Activated CD4-positive, alpha-beta T cell treated with anti-CD3 and anti-CD28 coated beads, Interleukin-2, amount 50 U/mL, for 48 hours (primary cell): ENCODE results near the gene CLSTN2.

Experiments
- DNase-seq, 2 experiments: peaks; one replicate each; pipeline ENCODE4 v3.0.0-alpha.2; 2020

The CLSTN2 gene

GRCh38 chr3:140470211-140470610 is 535.2 kb downstream of the CLSTN2 start:
- DNase-seq: no peak

DNA sequence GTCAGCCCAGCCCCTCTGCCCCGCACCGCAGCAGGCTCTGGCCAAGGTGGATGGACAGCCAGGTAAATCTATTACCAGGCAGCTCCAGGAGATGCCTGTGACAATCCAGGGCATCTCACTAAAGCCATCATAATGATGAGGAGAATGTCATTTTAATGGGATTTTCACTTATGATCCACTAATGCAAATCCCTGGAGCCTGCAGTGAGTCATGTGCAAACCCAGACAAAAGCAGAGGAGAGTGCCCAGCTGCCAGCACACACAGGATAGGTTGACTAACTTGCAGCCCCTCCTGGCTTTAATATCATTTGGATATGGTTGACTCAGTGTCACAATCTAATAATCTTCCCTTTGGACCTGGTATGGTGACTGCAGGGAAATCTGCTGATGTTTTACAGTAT is 536.0 kb downstream of the CLSTN2 start:
- no peak for DNase-seq

- DNase-seq: no peak
Measured at GRCh38 chr3:140472306-140473020, 537.5 kb downstream of the CLSTN2 start.

DNA sequence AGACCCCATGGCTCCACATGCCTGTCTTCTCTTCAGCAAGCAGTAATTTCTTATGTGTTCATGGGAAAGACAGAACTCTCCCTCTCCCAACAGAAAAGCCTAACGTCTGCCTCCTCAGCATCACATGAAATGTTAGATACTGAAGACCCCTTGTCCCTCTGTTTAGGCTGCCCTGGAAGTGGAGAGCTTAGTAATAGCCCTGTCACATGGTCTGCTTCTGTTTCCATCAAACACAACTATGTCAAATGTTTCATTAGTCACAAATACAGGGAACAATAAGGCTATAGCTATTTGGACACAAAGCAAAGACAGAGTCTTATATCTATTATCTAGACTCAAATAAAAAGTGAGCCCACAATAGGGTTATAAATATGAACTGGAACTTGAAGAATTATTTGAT is 552.6 kb downstream of the CLSTN2 start:
- no peak for DNase-seq

DNA sequence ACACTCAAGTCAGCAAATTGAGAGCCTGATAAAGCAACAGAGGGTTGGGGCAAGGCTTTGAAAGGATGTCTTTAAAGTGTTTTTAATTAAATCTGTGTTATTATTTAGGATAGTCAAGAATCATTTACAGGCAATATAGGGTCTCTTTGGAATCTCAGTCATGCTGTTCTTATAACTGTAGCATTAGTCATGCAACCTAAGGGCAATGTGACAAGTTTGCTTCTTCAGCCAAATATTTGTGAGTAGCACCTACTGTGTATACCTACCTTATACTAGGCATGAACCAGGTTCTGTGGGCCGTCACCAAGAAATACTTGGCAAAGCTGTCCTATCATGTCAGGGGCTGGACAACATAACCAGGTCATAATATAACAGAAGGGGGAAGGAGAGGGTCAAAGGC is 558.3 kb downstream of the CLSTN2 start:
- no peak for DNase-seq

DNA sequence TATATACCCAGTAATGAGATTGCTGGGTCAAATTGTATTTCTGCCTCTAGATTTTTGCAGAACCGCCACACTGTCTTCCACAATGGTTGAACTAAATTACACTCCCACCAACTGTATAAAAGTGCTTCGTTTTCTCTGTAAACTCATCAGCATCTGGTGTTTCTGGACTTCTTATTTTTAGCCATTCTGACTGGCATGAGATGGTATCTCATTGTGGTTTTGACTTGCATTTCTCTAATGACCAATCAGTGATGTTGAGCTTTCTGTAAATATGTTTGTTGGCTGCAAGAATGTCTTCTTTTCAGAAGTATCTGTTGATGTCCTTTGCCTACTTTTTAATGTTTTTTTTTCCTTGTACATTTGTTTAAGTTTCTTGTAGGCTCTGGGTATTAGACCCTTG is 560.0 kb downstream of the CLSTN2 start:
- DNase-seq: no peak

DNA sequence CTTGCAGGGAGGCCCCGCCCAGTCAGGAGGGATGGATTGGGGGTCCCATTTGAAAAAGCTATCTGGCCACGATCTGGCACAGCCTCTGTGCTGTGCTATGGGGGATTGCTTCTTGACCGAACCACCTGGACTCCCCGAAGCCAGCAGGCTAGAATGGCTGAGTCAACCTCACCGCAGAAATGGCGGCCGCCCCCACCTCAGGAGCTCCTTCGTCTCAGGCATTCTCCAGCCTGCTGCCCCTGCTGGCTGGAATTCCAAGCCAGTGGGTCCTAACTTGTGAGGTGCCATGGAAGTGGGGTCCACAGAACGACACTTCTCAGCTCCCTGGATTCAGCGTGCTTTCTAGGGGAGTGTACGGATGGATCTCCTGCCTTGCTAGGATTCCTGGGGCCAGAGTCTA is 562.3 kb downstream of the CLSTN2 start:
- DNase-seq: no peak

DNA sequence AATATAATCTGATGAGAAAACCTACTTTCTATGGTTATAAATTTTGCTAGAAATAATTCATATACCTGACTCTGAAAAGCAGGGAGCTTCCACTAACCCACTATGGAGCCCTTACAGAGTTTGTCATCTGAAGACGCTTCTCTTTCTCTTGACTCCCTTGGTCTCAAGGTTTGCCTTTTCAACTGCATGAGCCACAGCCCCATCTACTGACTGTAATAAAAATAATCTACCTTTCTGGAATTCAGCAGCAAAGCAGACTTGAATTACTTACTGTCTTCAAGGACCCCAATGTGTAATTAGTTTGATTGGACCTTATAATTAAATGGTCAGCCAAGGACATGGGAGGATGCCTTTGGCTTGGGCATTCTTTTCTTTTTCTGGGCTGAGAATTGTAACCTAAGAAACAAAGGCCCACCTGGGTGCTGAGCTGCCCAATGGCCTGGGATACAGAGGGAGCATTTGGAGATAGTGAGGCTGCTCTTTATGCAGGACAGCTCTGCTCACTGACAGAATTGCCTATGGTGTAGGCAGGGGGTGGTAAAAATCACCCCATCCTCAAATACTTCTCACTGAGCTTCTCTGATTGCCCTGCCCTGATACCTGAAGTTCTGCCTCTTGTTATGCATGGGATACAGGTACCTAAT is 564.3 kb downstream of the CLSTN2 start:
- DNase-seq: no peak

DNA sequence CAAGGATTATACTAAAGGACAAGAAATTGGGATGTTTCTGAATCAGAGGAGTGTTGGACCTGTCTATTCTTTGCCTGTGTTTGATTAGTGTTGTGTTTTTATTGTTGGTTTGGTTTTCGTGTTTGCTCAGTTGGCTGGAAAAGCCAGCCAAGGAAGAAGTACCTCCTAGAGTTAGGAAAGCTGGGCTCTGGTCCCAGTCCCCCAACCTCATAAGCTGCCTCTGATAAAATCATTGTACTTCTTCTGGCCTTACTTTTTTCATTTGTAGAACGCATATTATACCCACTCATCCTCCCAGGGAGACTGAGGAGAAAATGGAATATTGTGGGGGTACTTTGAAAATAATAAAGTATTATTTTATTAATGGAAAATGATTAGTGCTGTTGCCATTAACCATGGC is 565.5 kb downstream of the CLSTN2 start:
- DNase-seq: no peak

GRCh38 chr3:140501061-140501769 is 566.2 kb downstream of the CLSTN2 start:
- DNase-seq: no peak

DNA sequence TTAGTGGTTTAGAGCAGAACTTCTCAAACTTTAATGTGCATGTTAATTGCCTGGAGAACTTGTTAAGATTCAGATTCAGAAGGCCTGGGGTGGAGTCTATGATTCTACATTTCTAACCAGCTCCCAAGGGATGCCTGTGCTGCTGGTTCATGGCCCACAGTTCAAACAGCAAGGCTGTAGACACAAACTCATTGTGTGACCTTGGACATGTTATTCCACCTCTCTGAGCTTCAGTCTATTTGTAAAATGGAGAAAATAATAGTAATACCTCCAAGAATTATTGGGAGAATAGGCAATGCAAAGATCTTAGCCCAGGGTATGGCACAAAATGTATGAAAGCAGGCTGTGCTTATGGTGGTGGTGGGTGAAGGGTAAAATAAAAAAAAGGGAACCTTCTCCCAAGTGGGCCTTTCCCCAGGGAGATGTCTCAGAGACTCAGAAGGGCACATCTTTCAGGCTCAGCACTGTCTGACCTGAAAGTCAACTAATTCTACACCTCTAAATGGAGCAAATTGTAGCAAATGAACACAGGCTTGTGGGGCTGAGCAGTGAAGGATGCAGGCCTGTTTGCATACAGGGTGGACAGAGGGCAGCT is 566.9 kb downstream of the CLSTN2 start:
- DNase-seq: no peak

DNA sequence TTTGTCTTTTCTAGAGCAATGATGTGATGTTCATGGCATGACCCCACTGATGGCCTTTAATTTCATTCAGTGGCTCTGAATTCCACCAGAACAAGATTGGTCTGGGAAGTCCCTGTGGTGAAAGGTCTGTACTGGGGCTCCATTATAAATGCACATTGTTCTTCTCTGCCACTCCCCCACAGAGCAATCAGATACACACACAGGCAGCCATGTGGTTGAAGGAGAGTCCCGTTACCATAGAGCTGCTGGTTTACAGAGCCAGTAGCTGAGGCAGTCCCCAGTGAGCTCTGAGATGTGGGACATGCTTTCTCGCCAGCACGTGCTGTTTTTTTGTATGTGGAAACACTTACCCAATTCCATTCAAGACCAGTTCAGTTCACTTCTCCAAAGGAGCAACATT is 570.2 kb downstream of the CLSTN2 start:
- no peak for DNase-seq

GRCh38 chr3:140505876-140506275 is 570.9 kb downstream of the CLSTN2 start:
- DNase-seq: no peak

DNA sequence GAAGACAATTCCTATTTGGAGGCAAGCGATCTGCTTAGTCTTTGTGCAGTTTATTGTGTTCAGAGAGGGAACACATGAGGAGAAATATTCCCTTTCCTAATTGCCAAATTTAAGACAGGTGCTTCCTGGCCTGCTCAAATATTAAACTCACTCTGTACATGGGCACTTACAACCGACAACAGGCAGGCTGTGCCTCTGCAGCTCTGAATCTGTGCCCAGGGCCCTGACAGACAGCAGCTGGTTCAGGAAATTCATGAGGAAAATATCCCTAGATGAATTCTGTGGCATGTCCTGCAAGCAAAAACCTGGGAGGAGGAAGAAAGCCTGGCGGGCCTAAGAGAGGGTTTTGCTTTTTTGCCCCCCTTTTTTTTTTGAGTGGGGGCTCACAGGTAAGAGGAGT is 573.6 kb downstream of the CLSTN2 start:
- DNase-seq: no peak

DNA sequence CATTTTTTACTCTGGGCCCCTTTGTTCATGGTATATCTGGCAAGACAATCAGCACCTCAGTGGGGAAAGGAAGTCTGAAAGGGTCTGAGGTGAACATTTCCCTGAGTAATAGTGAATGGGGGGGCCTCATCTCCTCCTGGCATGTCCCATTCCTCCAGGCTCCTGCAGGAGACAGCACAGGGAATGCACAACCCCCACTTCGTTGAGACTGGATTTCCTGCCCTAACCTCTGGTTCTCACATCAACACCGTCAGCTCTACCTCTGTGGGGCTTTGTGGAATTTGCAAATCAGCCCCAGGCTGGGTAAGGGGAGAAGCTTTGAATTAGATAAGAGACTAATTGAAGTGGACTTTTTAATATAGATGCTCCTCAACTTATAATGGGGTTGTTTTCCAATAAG is 574.5 kb downstream of the CLSTN2 start:
- no peak for DNase-seq

GRCh38 chr3:140510303-140510861 is 575.4 kb downstream of the CLSTN2 start:
- no peak for DNase-seq

DNA sequence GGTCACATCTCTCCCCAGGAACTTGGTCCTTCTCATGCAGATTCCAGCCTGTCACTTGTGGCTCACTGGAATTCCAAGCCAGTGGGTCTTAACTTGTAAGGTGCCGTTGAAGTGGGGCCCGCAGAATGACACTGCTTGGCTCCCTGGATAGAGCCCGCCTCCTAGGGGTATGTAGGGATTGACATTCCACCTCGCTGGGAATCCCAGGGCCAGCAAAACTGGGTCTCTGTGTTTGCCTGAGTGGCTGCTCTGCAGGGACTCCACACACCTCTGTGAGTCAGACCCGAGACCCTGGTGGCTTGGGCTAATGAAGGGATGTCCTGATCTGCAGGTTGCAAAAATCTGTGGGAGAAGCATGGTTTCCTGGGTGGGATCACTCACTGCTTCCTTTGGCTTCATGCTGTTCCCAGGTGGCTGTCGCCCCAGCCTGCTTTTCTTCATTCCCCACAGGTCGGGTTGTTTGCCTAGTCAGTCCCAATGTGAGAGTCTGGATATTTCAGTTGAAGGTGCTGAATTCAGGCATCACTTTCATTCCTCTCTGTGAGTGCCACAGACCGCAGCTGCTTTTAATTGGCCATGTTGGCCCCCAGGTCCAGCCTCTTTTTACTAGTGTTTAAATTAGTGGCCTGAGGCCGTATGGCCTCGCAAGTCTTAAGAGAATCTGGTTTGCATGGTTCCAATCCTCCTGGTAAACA is 586.9 kb downstream of the CLSTN2 start:
- DNase-seq: no peak

DNA sequence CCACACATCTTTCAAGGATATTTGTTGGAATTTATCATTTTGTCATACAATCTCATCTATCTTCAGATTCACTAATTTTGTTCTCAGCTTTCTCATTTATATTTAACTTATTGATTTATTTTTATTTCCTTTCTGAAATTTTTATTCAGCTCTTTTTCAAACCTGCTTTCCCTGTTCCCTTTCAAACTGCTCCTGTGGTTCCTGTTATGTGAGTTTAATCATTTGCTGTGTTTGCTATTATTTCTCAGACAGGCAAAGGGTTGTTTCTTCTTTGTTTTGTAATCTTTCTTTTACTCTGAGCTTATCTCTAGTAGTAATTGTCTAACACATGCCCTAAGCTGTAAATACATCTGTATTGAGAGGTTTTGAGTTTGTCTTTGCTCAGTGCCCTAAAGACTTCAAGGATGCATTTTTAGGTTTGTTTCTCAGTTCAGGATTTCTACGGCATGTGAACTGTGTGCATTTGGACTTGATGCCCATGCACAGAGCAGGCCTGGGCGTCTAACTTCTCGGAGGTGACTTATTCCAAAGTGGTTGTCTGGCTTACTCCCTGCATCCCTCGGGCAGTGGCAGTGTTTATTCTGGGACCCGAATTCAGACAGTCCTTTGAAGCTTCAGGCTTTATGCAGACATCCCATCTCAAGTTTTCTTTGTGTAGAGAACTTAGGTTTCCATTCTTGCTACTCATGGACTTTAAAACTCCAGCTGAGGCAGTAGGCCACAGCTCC is 587.8 kb downstream of the CLSTN2 start:
- no peak for DNase-seq

DNA sequence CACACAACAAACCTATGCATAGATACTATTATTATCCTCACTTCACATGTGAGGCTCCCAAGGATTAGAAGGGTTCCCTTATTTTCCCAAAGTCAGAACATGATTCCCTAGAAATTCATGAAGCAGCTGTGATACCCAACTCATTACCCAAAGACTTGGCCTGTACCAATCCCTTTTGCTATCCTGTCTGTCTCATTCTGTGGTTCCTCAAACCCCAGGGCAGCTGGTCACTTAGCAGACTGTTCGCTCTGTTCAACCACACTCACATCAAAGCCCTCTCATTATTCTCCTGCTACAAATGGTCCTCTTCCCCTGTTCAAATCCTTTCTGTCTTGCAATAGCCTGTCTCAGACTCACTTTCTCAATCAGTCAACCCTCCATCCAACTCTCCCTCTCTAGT is 588.6 kb downstream of the CLSTN2 start:
- no peak for DNase-seq

DNA sequence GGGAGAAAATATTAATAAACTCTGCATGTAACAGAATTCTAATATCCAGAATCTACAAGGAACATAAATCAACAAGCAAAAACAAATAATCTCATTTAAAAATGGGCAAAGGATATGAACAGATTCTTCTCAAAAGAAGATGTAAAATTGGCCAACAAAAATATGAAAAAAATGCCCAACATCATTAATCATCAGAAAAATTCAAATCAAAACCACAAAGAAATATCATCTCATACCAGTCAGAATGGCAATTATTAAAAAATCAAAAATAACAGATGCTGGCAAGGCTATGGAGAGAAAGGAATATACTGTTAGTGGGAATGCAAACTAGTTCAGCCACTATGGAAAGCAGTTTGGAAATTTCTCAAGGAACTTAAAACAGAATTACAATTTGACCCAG is 592.2 kb downstream of the CLSTN2 start:
- no peak for DNase-seq

DNA sequence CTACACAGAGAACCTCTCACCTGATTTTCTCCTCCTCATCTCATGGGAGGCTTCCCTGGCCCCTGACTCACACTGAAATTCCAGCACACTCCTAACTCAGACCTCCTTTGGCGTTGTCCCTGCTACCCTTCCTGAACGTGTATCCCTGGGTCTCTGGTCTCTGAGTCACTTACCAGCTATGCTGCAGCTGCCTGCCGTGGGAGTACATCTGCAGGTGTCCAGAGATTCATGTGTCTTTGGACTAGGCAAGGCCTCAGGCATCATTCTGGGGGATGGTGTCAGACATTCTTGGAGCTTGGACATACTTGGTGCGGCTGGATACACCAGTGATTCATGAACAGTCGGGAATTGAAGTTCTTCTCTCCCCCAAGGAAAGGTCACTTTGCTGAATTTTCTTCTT is 594.1 kb downstream of the CLSTN2 start:
- no peak for DNase-seq

DNA sequence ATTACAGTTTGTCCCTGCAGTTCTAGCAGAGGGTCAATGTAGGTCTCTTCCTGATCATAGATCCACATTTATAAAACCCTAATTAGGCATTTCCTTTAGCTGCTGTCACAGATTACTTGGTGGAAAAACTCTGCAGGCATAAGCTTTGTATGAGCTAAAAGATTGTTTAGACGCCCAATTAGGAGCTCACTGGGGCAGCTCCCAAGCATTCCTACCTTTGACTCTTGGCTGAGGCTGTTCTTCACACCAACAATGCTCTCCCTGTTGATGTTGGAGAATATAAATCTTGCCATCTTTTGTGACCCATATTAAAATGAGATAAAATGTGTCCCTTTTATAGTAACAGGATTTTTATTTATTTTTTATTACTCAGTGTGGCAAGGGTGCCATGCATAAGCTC is 594.6 kb downstream of the CLSTN2 start:
- no peak for DNase-seq
